ENCODE measurements around the gene ZNRD2. TPM values are rescaled to one million over a fixed set of nuclear protein-coding genes. Genes with fewer than 3 reads are reported as not detected.

The ZNRD2 gene
- polyA plus RNA-seq, 4 donors = 45.3 to 69.4 (median 59.0) TPM

GRCh38 chr11:65583589-65583988 lies 13.3 kb downstream of the ZNRD2 start:
- no peak for DNase-seq (ENCODE audit: low read depth in 4 of 4, low spot score in 2 of 4)

GRCh38 chr11:65584106-65584505 lies 13.8 kb downstream of the ZNRD2 start:
- no peak for DNase-seq (ENCODE audit: low read depth in 4 of 4, low spot score in 2 of 4)

- no peak for DNase-seq (ENCODE audit: low read depth in 4 of 4, low spot score in 2 of 4)
Observed at GRCh38 chr11:65584723-65585171, 14.5 kb downstream of the ZNRD2 start.

- DNase-seq (ENCODE audit: low read depth in 4 of 4, low spot score in 2 of 4) = no peak
Observed at GRCh38 chr11:65585396-65586246, 15.3 kb downstream of the ZNRD2 start.

GRCh38 chr11:65586247-65586630 lies 16.0 kb downstream of the ZNRD2 start:
- no peak for DNase-seq (ENCODE audit: low read depth in 4 of 4, low spot score in 2 of 4)

- no peak for DNase-seq (ENCODE audit: low read depth in 4 of 4, low spot score in 2 of 4)
Observed at GRCh38 chr11:65586676-65587075, 16.4 kb downstream of the ZNRD2 start.

GRCh38 chr11:65588199-65589054 lies 18.1 kb downstream of the ZNRD2 start:
- no peak for DNase-seq (ENCODE audit: low read depth in 4 of 4, low spot score in 2 of 4)

- DNase-seq (ENCODE audit: low read depth in 4 of 4, low spot score in 2 of 4) = no peak
Observed at GRCh38 chr11:65589444-65590239, 19.4 kb downstream of the ZNRD2 start.

- no peak for DNase-seq (ENCODE audit: low read depth in 4 of 4, low spot score in 2 of 4)
Observed at GRCh38 chr11:65590240-65590738, 20.0 kb downstream of the ZNRD2 start.

GRCh38 chr11:65591939-65592857 lies 21.9 kb downstream of the ZNRD2 start:
- DNase-seq (ENCODE audit: low read depth in 4 of 4, low spot score in 2 of 4) = no peak

- no peak for DNase-seq (ENCODE audit: low read depth in 4 of 4, low spot score in 2 of 4)
Observed at GRCh38 chr11:65592858-65593517, 22.7 kb downstream of the ZNRD2 start.

GRCh38 chr11:65593518-65594414 lies 23.5 kb downstream of the ZNRD2 start:
- DNase-seq (ENCODE audit: low read depth in 4 of 4, low spot score in 2 of 4) = no peak

- no peak for DNase-seq (ENCODE audit: low read depth in 4 of 4, low spot score in 2 of 4)
Observed at GRCh38 chr11:65595131-65595530, 24.9 kb downstream of the ZNRD2 start.

GRCh38 chr11:65595543-65596281 lies 25.4 kb downstream of the ZNRD2 start, which contains the start of gene KCNK7:
Gene KCNK7 (minus strand): TSS chr11:65595800. CDS start chr11:65595772, 28 bp downstream.
- DNase-seq (ENCODE audit: low read depth in 4 of 4, low spot score in 2 of 4) = no peak

- no peak for DNase-seq (ENCODE audit: low read depth in 4 of 4, low spot score in 2 of 4)
Observed at GRCh38 chr11:65596520-65596919, 26.2 kb downstream of the ZNRD2 start.

- DNase-seq (ENCODE audit: low read depth in 4 of 4, low spot score in 2 of 4) = no peak
Observed at GRCh38 chr11:65598258-65598699, 28.0 kb downstream of the ZNRD2 start.

All from left renal cortex interstitium (tissue), 4 donors.